Measurements from ENCODE around the gene HOXB7.

The HOXB7 gene

GRCh38 chr17:48610282-48611211 is at the start of gene HOXB7:
TSS of gene HOXB7 (minus strand) at chr17:48611017. CDS start at chr17:48610918, 99 bp downstream.
- DNase-seq (ENCODE audit: low read depth in 2 of 2, low spot score in 1 of 2) = peak in 1 of 2 donors; percentile 38

GRCh38 chr17:48655913-48656312 is 45.1 kb upstream of the HOXB7 start:
- no peak for DNase-seq (ENCODE audit: low read depth in 2 of 2, low spot score in 1 of 2)

- no peak for DNase-seq (ENCODE audit: low read depth in 2 of 2, low spot score in 1 of 2)
Observed at GRCh38 chr17:48649741-48650140, 38.9 kb upstream of the HOXB7 start.

GRCh38 chr17:48647963-48648245 is 37.1 kb upstream of the HOXB7 start:
- no peak for DNase-seq (ENCODE audit: low read depth in 2 of 2, low spot score in 1 of 2)

GRCh38 chr17:48647103-48647962 is 36.5 kb upstream of the HOXB7 start:
- no peak for DNase-seq (ENCODE audit: low read depth in 2 of 2, low spot score in 1 of 2)

GRCh38 chr17:48646183-48647102 is 35.6 kb upstream of the HOXB7 start:
- no peak for DNase-seq (ENCODE audit: low read depth in 2 of 2, low spot score in 1 of 2)

GRCh38 chr17:48645639-48646182 is 34.9 kb upstream of the HOXB7 start:
- no peak for DNase-seq (ENCODE audit: low read depth in 2 of 2, low spot score in 1 of 2)

GRCh38 chr17:48644910-48645557 is 34.2 kb upstream of the HOXB7 start:
- DNase-seq (ENCODE audit: low read depth in 2 of 2, low spot score in 1 of 2) = no peak

GRCh38 chr17:48644159-48644558 is 33.3 kb upstream of the HOXB7 start:
- no peak for DNase-seq (ENCODE audit: low read depth in 2 of 2, low spot score in 1 of 2)

- DNase-seq (ENCODE audit: low read depth in 2 of 2, low spot score in 1 of 2) = no peak
Observed at GRCh38 chr17:48643697-48644012, 32.8 kb upstream of the HOXB7 start.

GRCh38 chr17:48642843-48643696 is 32.3 kb upstream of the HOXB7 start:
- no peak for DNase-seq (ENCODE audit: low read depth in 2 of 2, low spot score in 1 of 2)

GRCh38 chr17:48642059-48642842 is 31.4 kb upstream of the HOXB7 start:
- no peak for DNase-seq (ENCODE audit: low read depth in 2 of 2, low spot score in 1 of 2)

GRCh38 chr17:48641541-48642058 is 30.8 kb upstream of the HOXB7 start:
- DNase-seq (ENCODE audit: low read depth in 2 of 2, low spot score in 1 of 2) = no peak

- DNase-seq (ENCODE audit: low read depth in 2 of 2, low spot score in 1 of 2) = no peak
Observed at GRCh38 chr17:48640858-48641180, 30.0 kb upstream of the HOXB7 start.

- no peak for DNase-seq (ENCODE audit: low read depth in 2 of 2, low spot score in 1 of 2)
Observed at GRCh38 chr17:48639982-48640857, 29.4 kb upstream of the HOXB7 start.

- no peak for DNase-seq (ENCODE audit: low read depth in 2 of 2, low spot score in 1 of 2)
Observed at GRCh38 chr17:48639136-48639535, 28.3 kb upstream of the HOXB7 start.

GRCh38 chr17:48637323-48638260 is 26.8 kb upstream of the HOXB7 start:
- no peak for DNase-seq (ENCODE audit: low read depth in 2 of 2, low spot score in 1 of 2)
